Umbilical cord (tissue), 2 donors: Measurements from ENCODE around the gene TBRG4. TPM values are rescaled to one million over a fixed set of nuclear protein-coding genes. Genes with fewer than 3 reads are reported as not detected.

Experiments
- DNase-seq: peaks from one replicate; pipeline ENCODE4 v3.0.0-alpha.2; 2015; ENCODE audit warnings: low spot score
- total RNA-seq: library from RNA; depleted of rRNA; stranded (reverse); fragments of >200 nt; gene quantifications from one replicate; pipeline ENCODE4 v1.2.3, GENCODE V29; 2014; ENCODE audit warnings: low replicate concordance; ENCODE audit not compliant: insufficient read depth

The TBRG4 gene
- total RNA-seq, 1 donor from 2014 or later = 63.3 TPM

GRCh38 chr7:45089341-45089891, 22.1 kb downstream of the TBRG4 start:
- DNase-seq = peak; percentile 62

- DNase-seq = peak; percentile 63
These were observed 22.6 kb downstream of the TBRG4 start, which contains the start of gene NACAD for GRCh38 chr7:45088821-45089340. Gene NACAD, minus strand, starts transcription at chr7:45088969. Its CDS starts 75 bp downstream, at chr7:45088894.

- DNase-seq = no peak
These were observed 23.3 kb downstream of the TBRG4 start for GRCh38 chr7:45088146-45088701.

GRCh38 chr7:45087301-45088145, 24.0 kb downstream of the TBRG4 start:
- no peak for DNase-seq

GRCh38 chr7:45086331-45087065, 25.0 kb downstream of the TBRG4 start:
- DNase-seq = peak; percentile 27

- DNase-seq = no peak
These were observed 25.8 kb downstream of the TBRG4 start for GRCh38 chr7:45085619-45086200.

GRCh38 chr7:45084901-45085618, 26.4 kb downstream of the TBRG4 start:
- no peak for DNase-seq

- no peak for DNase-seq
These were observed 27.2 kb downstream of the TBRG4 start for GRCh38 chr7:45084336-45084735.

- DNase-seq = no peak
These were observed 28.6 kb downstream of the TBRG4 start for GRCh38 chr7:45082831-45083331.

GRCh38 chr7:45082031-45082830, 29.3 kb downstream of the TBRG4 start:
- no peak for DNase-seq

- no peak for DNase-seq
These were observed 29.9 kb downstream of the TBRG4 start for GRCh38 chr7:45081670-45081974.

GRCh38 chr7:45080958-45081669, 30.4 kb downstream of the TBRG4 start:
- no peak for DNase-seq

GRCh38 chr7:45080265-45080957, 31.1 kb downstream of the TBRG4 start:
- DNase-seq = no peak

GRCh38 chr7:45078125-45078681, 33.3 kb downstream of the TBRG4 start:
- DNase-seq = no peak

GRCh38 chr7:45077579-45077978, 33.9 kb downstream of the TBRG4 start:
- no peak for DNase-seq

GRCh38 chr7:45076946-45077345, 34.6 kb downstream of the TBRG4 start:
- DNase-seq = no peak

- no peak for DNase-seq
These were observed 35.4 kb downstream of the TBRG4 start for GRCh38 chr7:45075871-45076796.
